Activated CD8-positive, alpha-beta T cell treated with anti-CD3 and anti-CD28 coated beads for 36 hours (primary cell): ENCODE data around the gene PRXL2B. TPM values are rescaled to one million over a fixed set of nuclear protein-coding genes. Genes with fewer than 3 reads are reported as not detected.

ENCODE experiments used
- ATAC-seq: fragments of 200-7000 bp; cut with Tn5 transposase; one replicate; pipeline ENCODE4 v1.10.0; 2021; ENCODE audit warnings: mild to moderate bottlenecking, moderate library complexity
- CTCF ChIA-PET: fragments of 350-600 bp; sonication (Branson Sonifier 250); formaldehyde crosslinking; loops from one replicate; lab custom pipeline; 2021; ENCODE audit warnings: antibody characterized with exemption; lab: Charles Lee
- POLR2A ChIA-PET: fragments of 350-600 bp; sonication (Branson Sonifier 250); formaldehyde crosslinking; loops from one replicate; lab custom pipeline; 2021; ENCODE audit warnings: antibody characterized with exemption; lab: Charles Lee
- DNase-seq: peaks from one replicate; pipeline ENCODE4 v3.0.0-alpha.2; 2020
- H3K27ac Mint-ChIP-seq: one replicate; pipeline ENCODE4 v1.8.0; 2021; ENCODE audit warnings: mild to moderate bottlenecking, mixed read lengths
- H3K27me3 Mint-ChIP-seq: one replicate; pipeline ENCODE4 v1.8.0; 2021; ENCODE audit warnings: mixed read lengths
- H3K36me3 Mint-ChIP-seq: one replicate; pipeline ENCODE4 v1.8.0; 2021; ENCODE audit warnings: low read depth, mixed read lengths
- H3K4me1 Mint-ChIP-seq: one replicate; pipeline ENCODE4 v1.8.0; 2021; ENCODE audit warnings: low read depth, mixed read lengths
- H3K4me3 Mint-ChIP-seq: one replicate; pipeline ENCODE4 v1.8.0; 2021; ENCODE audit warnings: mild to moderate bottlenecking, moderate library complexity, mixed read lengths
- H3K9me3 Mint-ChIP-seq: one replicate; pipeline ENCODE4 v1.8.0; 2021; ENCODE audit warnings: mixed read lengths
- intact Hi-C: fragments of 100-400 bp; cut with micrococcal nuclease; formaldehyde crosslinking; loops from one replicate; pipeline ENCODE4 v1.10.0; 2022
- total RNA-seq, 2 experiments: library from RNA; stranded (reverse); gene quantifications; one replicate each; pipeline ENCODE4 v1.2.3, GENCODE V29; 2021
- TF ChIP-seq, protein P1 (sequence below): fragments of 200-600 bp; IDR thresholded peaks from one replicate; pipeline ENCODE4 v1.8.0; 2022; ENCODE audit warnings: antibody characterized with exemption, mild to moderate bottlenecking

PRXL2B gene
- total RNA-seq, 2 experiments from 2014 or later, result 39.1 to 43.6 TPM

DNA sequence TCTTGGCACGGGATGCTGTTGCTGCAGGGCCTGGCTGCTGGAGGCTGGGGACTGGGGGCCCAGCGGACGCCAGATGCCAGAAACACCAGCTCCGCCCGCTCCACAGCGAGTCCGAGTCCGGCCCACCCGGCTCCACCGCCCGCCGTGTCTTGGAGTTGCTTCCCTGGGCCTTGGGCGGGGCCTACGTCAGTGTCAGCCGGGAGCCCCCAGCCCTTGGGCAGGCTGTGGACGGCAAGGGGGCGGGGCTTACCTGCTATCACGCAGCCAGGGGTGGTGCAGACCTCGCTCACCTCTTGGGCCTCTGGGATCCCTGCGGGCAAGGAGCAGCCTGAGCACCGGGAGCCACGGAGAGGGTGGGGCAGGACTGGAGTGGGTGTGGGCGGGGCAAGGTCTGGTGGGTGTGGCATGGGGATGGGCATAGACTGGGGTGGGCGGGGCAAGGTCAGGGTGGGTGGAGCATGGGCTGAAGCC, 24.5 kb downstream of the PRXL2B start:
- POLR2A ChIA-PET, result no interaction called here
- ATAC-seq (peak; percentile 74), DNase-seq (peak; percentile 51)
- H3K4me3 Mint-ChIP-seq, result no peak overlapping the region
- TF ChIP-seq, protein P1, sequence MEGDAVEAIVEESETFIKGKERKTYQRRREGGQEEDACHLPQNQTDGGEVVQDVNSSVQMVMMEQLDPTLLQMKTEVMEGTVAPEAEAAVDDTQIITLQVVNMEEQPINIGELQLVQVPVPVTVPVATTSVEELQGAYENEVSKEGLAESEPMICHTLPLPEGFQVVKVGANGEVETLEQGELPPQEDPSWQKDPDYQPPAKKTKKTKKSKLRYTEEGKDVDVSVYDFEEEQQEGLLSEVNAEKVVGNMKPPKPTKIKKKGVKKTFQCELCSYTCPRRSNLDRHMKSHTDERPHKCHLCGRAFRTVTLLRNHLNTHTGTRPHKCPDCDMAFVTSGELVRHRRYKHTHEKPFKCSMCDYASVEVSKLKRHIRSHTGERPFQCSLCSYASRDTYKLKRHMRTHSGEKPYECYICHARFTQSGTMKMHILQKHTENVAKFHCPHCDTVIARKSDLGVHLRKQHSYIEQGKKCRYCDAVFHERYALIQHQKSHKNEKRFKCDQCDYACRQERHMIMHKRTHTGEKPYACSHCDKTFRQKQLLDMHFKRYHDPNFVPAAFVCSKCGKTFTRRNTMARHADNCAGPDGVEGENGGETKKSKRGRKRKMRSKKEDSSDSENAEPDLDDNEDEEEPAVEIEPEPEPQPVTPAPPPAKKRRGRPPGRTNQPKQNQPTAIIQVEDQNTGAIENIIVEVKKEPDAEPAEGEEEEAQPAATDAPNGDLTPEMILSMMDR, result no peak
- no peaks in the 10 kb centered on the region for H3K36me3 Mint-ChIP-seq
- H3K27ac Mint-ChIP-seq, result no peak overlapping the region
- H3K9me3 Mint-ChIP-seq, result peaks cover 19% of the 10 kb centered on the region
- H3K4me1 Mint-ChIP-seq, result no peaks in the 10 kb centered on the region
- intact Hi-C loops, result no loop called here
- no peaks in the 10 kb centered on the region for H3K27me3 Mint-ChIP-seq
- CTCF ChIA-PET, result no interaction called here

DNA sequence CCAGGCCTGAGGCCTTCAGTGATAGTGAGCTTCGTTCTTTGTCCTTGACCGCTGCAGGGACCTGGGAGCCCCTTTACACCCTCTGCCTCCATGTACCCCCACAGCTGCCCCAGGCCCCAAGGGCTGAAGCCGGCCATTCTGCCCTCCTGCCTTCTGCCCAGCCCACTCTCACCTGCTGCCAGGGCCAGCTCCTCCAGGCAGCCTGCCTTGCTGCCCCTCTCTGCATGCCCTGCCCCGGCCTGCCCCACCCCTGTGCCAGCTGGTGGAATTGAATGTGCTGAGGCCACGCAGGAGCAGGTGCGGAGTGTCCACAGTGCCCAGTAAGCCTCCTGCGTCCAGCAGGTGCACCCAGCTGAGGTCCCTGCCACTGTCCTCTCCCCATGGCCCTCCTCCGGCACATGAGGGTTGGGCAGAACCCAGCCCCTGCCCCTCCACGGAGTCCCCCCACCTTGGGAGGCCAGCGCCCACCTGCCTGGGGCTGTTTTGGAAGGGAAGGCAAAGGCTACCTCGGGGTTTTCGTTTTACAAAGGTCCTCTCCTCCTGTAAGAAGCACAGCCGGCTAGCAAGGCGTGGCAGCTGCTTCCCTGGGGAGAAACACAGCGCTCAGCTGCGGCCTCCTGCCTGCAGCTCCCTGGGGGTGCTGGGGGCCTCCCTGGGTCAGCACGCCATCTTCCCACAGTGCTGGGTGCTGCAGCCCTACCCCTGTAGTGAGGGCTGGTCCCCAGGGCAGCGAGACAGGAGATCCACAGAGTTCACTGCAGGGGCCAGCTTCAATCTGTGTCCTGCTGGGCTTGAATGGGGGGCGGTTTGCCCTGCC, 25.3 kb downstream of the PRXL2B start:
- ChIA-PET POLR2A (no interaction called here), CTCF (no interaction called here)
- intact Hi-C loops, result no loop called here

DNA sequence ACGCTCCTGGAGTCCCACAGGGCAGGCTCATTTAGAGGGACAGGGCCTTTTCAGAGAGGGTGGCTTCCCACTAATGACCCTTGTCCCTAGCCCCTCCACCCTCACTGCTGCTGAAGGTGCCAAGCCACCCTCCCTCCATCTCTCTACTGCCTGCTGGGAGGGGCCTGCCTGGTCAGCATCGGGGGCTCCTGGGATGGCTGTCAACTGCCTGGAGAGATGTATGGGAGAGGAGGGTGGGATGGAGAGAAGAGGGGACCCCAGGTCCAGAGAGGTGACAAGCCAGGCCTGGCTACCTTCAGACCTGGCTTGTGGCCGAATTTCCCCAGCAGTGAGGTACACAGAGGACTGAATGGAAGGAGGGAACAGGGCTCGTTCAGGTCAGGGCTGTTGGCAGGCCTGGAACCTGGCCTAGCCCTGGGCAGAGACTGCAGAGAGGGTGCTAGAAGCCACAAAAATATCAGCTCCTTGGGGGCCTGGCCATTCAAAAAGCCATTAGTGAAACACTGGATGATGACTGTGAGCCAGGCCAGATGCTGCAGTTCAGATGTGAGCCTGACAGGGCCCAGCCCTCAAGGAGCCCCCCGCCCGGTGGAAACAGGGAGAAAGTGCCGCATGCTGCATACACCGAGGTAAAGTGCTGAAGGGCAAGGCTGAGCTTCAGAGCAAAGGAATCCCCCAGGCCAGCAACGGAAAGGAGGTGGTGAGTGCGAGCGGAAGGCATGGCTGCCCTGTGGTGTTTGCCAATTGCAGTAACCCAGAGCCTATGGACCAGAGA, 26.2 kb downstream of the PRXL2B start:
- Mint-ChIP-seq H3K4me1 (peaks cover 7% of the 10 kb centered on the region), H3K9me3 (peaks cover 23% of the 10 kb centered on the region), H3K27ac (no peak overlapping the region), H3K4me3 (no peak overlapping the region), H3K27me3 (no peaks in the 10 kb centered on the region), H3K36me3 (no peaks in the 10 kb centered on the region)
- TF ChIP-seq, protein P1, result no peak
- intact Hi-C loops, result no loop called here
- ChIA-PET CTCF (no interaction called here), POLR2A (interaction anchor here (1.7 kb wide), 1 partner anchor 16 kb away, joined by 3 read pairs; no protein-coding TSS in a partner anchor)
- DNase-seq, result no peak
- ATAC-seq, result no peak

More for the DNA sequence above, 25.3 kb downstream of the PRXL2B start:
- H3K27me3 Mint-ChIP-seq, result no peaks in the 10 kb centered on the region
- H3K36me3 Mint-ChIP-seq, result no peaks in the 10 kb centered on the region
- DNase-seq (no peak), ATAC-seq (no peak)
- peaks cover 7% of the 10 kb centered on the region for H3K4me1 Mint-ChIP-seq
- H3K4me3 Mint-ChIP-seq, result no peak overlapping the region
- TF ChIP-seq, protein P1, result no peak
- no peak overlapping the region for H3K27ac Mint-ChIP-seq
- peaks cover 23% of the 10 kb centered on the region for H3K9me3 Mint-ChIP-seq

DNA sequence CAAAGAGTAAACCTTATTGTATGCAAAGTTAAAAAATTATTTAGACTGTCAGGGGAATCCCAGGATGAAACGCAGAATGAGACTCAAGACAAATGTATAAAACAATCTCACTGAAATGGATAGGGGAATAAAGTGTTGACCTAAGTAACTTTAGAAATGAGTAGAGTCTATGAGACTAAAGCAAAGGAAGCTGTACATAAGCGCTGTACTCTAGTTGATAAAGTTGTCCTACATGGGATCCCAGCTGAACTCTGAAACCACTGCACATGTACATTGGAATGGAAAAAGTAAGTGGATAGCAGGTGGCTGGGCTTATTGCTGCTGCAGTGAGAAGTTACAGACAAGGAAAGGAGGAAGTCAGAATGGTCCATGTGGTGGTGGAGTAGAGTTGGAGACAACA, 27.6 kb downstream of the PRXL2B start:
- Mint-ChIP-seq H3K27me3 (no peaks in the 10 kb centered on the region), H3K4me3 (no peak overlapping the region), H3K9me3 (peaks cover 23% of the 10 kb centered on the region), H3K4me1 (peaks cover 10% of the 10 kb centered on the region), H3K36me3 (no peaks in the 10 kb centered on the region), H3K27ac (no peak overlapping the region)
- POLR2A ChIA-PET, result interaction anchor here (0.8 to 1.7 kb wide), 2 partner anchors 18 to 36 kb away, joined by 3 to 4 read pairs; no protein-coding TSS in a partner anchor
- TF ChIP-seq, protein P1, result no peak
- DNase-seq (no peak), ATAC-seq (no peak)
- intact Hi-C loops, result no loop called here
- CTCF ChIA-PET, result no interaction called here
